GM12873 (cell line): ENCODE data around the gene HHIP.

Experiments used
- CTCF ChIP-seq: IDR thresholded peaks from 2 replicates; pipeline ENCODE4 v1.5.1; 2012; ENCODE audit warnings: low read depth, mild to moderate bottlenecking, moderate library complexity, low read length, control low read depth; ENCODE audit not compliant: insufficient read depth; ENCODE audit errors: missing control alignments

HHIP gene

DNA sequence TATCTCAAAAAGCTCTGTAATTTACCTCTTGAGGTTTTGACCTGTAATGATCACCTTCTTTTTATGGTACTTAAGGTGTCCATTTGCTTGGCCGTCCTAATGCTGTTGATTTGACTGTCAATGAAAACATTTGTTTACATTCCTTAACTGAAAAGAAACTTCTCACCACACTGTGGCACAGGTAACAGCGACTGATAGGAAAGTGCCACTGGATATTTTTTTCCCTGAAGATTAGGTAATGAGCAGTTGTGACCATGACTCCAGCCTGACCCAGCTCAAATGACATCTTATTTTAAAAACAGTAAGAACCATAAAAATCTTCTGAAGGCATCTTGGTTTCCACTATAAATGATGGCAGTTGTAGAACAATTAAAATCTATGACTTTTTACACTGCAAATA is 87.6 kb downstream of the HHIP start:
- no peak for TF ChIP-seq CTCF

DNA sequence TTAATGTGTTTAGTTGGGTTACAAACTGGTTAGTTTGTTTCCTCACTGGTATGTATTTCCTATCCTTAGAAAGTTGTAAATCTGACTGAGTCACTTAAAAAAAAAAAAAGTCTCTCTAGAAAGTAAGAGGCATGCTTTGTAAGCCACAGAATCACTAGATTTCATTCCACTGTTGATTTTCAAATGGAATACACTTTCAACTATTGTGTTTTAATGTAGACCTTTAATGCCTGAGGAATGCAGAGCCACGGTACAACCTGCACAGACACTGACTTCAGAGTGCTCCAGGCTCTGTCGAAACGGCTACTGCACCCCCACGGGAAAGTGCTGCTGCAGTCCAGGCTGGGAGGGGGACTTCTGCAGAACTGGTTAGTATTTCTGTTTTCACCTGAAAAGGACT is 88.6 kb downstream of the HHIP start:
- TF ChIP-seq CTCF, result no peak

GRCh38 chr4:144738649-144739048 is 92.7 kb downstream of the HHIP start:
- no peak for TF ChIP-seq CTCF

- TF ChIP-seq CTCF, result no peak
These were observed 93.6 kb downstream of the HHIP start for GRCh38 chr4:144739511-144740033.

DNA sequence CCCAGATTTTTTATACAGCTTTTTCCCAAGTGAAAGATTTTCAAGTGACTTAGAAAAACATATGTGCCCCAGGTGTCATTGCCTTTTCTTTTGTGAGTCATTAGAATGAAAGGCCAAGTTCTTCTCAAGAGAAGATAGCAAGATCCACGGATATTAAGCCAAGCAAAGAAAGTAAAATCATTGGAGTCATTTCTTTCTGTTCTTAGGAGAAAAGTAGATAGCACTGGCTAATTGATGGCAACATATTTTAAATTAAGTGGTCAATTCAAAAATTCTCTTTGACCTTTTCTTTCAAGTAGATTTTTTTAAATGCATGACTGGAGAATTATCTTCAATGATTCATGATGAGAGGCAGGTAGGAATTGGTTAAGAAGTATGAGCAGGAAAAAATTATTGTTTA is 94.4 kb downstream of the HHIP start:
- TF ChIP-seq CTCF, result no peak

DNA sequence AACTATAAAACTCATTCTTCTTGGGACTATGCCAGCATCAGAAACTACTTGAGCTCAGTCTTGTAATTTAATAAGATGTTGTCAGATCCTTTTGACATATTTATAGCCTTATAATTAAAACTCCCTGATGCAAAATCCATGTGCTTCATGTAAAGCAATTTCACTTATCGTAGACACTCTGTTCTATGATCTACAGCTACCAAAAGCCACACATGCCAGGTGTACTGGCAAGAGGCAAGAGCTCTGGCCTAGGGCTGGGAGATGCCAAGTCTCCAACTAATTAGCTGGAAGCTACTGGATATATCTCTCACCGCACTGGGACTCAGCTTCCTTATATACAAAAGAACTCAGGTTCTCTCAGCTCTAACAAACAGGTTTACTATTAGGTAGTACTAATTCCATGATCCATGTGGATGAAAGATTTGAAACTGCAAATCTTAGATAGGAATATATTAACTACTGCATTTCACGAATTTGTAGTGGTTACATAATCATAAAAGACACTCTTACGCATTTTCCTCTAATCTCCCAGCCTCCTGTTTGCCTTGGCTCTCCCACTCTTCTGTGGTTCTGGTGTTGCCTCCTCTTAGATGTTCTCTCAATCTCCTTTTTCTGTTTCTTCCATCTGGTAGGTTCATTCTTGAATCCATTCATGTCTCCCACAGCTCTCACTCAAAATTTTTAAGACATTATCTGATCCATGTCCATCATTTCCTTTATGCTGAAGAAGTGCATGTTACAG is 103.0 kb downstream of the HHIP start:
- no peak for TF ChIP-seq CTCF

- no peak for TF ChIP-seq CTCF
These were observed 104.4 kb downstream of the HHIP start for GRCh38 chr4:144750348-144750747.
